Stimulated activated CD8-positive, alpha-beta memory T cell treated with anti-CD3 and anti-CD28 coated beads, Interleukin-15, amount 100 ng/mL, for 4 hours (primary cell): Measurements from ENCODE around the gene TREML2.
"Not testable (repeated sequence)": the region's sequence is repeated elsewhere in the genome, so short reads cannot be mapped to it uniquely, and the experiment has no call there.

Experiments used
- DNase-seq, 2 donors: peaks; one replicate each; pipeline ENCODE4 v3.0.0-alpha.2; 2020; ENCODE audit warnings: low read depth in 2 of 2

The TREML2 gene

DNA sequence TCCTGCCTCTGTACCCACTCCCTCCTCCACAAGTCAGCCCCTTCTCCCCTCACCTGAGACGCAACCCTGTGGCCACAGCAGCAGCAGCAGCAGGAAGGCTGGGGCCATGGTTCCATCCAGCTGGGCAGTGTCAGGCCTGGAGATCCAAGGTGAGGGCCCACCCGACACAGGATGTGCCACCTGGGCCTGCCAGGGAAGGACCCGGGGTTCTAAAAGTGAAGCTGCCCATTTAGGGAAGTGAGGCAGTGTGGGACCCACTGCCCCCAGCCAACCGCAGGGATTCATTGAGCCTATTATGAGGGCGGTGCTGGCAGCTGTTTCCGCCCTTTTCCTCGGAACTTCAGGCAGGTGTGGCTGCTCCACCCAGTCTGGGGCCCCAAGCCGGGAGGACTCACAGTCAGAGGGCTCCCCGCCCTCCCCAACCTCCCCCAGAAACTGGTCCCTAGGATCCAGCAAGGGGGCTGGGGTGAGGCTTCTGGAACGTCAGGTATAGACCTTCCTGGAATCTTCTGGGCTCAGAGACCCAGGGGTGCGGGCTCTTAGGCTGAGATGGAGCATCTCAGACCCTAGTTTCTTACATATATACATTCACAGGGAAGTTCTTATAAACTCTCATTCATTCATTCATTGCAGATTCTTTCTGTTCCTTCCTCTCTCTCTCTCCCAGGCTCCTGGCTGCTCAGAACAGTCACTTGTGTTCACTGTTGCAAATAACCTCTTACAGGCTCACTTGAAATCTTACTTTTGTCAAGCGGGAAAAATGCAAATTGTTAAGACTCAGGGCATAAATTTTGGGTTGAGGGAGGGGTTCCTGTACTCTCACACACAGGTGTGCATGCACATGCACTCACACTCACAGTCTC lies at the start of gene TREML2:
Gene TREML2, minus strand, starts transcription at position 249 of the 863 bp plus-strand sequence. Its CDS starts 141 bp downstream, at position 108.
- DNase-seq: no peak

DNA sequence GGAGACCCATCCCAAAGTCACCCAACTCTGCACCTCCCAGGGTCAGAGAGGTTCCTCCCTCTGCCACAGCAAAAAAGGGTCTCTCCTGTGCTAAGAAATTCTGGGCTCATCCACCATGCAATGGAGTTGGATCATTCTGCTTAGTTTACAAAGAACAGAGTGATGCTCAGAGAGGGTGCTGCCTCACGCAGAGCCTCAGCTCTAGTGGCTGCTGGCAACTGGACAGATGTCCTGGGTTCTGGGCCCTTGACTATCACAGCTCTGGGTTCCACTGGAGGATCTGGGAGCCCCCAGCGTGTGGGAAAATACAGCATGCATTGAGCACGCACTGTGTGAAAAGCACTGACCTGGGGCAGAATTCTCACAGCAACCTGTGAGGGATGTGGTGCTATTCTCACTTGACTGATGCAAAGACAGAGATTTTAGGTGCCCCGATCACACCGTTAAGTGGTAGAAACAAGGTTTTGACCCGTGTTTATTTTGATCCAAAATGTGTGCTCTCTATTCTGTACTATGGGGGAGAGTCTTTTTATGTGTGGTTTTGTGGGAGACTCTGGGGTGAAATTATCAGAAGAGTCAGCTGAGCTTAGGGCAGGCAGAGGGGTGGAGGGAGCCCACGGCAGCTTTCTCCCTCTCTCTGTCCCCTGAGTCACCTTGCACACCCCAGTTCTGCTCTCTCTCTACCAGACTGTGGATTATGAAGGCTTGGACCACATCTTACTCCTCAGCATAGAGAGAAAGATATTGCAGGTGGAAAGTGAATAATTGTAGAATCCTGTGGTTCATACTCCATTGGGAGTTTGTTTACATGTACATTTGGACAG lies 47.1 kb upstream of the TREML2 start:
- no peak for DNase-seq

- DNase-seq: no peak
Measured at GRCh38 chr6:41247288-41247865, 46.4 kb upstream of the TREML2 start.

DNA sequence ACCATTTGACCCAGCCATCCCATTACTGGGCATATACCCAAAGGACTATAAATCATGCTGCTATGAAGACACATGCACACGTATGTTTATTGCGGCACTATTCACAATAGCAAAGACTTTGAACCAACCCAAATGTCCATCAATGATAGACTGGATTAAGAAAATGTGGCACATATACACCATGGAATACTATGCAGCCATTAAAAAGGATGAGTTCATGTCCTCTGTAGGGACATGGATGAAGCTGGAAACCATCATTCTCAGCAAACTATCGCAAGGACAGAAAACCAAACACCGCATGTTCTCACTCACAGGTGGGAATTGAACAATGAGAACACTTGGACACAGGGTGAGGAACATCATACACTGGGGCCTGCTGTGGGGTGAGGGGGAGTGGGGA lies 45.6 kb upstream of the TREML2 start:
- not testable (repeated sequence) for DNase-seq

DNA sequence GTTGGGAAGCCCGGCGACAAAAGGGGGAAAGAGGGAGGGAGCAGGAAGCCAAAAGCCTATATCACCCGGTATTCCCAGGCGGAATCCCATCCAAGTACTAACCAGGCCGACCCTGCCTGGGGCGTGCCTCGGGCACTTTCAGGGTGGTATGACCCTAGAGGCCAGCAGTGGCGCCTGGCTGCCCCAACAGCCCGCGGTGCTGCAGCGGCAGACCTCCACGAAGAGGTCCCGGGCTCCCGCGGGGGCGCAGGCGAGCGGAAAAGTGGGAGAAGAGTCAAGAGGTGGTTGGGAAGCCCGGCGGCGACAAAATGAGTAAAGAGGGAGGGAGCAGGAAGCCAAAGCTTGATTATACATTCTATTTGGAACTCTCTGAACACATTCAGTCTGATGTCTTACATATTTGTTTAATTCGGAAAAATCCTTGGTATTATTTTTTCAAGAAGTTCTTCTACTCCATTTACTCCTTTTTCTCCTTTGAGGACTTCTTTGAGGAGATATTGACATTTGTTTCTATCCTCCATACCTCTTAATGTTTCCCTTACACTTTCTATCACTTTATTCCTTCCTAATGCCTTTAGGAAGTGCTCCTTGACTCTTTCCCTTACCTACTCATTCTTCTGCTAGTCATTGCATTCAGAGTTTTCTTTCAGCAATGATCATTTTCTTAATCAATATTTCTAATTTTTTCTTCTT lies 38.7 kb upstream of the TREML2 start:
- no peak for DNase-seq

DNA sequence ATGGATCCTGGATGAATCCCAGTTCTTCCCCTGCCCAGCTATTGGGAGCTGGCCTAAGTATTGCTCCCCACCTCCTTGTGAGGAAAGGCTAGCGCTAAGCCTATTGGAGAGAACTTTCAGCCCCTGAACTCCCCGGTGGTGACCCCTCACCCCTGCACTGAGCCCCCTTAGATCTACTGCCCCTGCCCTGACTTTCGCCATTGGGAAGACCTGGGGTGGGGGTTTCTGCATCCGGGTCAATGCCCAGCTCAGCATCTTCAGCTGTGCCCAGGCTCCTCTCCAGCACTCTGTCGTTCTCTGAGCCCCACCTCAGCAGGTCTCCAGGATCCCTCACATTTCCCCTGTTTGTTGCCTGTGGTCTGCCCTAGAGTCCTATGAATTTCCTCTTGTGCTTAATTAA lies 36.2 kb upstream of the TREML2 start:
- DNase-seq: no peak

DNA sequence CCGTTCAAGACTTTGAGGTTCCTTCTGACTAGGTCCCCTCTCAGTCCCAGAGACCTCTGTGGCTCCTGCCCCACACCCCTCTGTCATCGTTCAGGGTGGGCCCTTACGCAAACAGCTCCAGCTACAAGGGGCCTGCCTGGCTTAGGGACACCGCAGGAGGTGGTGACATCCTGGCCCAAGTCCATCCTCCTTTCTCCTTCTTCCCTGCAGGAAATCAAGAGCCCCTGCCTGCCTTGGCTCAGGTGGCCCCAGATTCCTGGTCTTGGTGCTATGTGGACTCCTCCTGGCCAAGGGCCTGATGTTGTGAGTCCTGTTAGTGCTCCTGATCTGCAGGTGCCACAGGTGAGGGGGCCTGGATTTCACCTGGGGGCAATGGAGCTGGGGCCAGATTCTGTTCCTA lies 35.3 kb upstream of the TREML2 start:
- no peak for DNase-seq

DNA sequence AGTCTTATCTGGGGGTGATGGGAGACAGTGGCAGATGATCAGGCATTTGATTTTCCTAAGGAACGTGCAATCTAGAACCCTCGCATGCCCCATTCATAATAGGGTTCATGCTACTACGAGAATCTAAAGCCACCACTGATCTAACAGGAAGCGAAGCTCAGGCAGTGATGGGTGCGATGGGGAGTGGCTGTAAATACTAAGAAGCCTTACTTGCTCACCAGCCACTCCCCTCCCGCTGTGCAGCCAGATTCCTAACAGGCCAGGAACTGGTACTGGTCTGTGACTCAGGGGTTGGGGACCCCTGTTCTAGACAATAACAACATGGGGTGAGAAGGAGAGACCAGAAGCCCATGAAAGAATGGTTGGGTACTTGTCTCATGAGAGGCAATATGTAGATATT lies 31.7 kb upstream of the TREML2 start:
- DNase-seq: no peak

DNA sequence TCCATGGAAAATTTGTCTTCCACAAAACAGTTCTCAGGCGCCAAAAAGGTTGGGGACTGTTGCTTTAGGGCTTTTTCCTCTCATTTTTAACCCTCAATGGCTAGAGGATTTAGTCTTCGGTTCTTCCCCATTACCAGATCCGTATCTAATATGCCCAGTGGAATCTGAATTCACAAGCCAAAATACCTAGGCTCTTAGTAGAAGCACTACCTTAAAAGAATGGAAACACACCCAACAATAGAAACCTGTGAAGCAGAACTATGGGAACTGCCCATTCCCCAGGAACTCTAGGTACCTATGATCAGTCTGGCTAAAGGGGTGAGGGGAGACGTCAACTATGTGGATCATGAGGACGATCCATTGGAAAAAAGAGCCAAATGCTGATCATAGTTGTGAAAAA lies 30.3 kb upstream of the TREML2 start:
- no peak for DNase-seq

GRCh38 chr6:41229721-41230120 lies 28.8 kb upstream of the TREML2 start:
- no peak for DNase-seq

DNA sequence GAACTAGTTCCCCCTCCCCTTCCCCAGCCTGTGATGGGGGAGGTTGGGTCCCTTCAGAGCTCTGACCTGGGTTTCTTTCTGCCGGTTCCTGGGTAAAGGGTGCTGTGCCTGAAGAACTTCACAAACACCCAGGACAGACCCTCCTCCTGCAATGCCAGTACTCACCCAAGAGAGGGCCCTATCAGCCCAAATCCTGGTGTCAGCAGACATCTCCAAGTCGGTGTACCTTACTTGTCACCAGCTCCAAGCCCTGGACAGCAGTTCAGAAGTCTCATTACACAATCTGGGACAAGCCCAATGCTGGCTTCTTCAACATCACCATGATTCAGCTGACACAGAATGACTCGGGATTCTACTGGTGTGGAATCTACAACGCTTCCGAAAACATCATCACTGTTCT lies 27.7 kb upstream of the TREML2 start:
- no peak for DNase-seq

- DNase-seq: no peak
Measured at GRCh38 chr6:41228096-41228495, 27.1 kb upstream of the TREML2 start, which contains the start of gene TREML4. Gene TREML4, plus strand, starts transcription at chr6:41228349. Its CDS starts 79 bp downstream, at chr6:41228428.

GRCh38 chr6:41226752-41227151 lies 25.8 kb upstream of the TREML2 start:
- no peak for DNase-seq

DNA sequence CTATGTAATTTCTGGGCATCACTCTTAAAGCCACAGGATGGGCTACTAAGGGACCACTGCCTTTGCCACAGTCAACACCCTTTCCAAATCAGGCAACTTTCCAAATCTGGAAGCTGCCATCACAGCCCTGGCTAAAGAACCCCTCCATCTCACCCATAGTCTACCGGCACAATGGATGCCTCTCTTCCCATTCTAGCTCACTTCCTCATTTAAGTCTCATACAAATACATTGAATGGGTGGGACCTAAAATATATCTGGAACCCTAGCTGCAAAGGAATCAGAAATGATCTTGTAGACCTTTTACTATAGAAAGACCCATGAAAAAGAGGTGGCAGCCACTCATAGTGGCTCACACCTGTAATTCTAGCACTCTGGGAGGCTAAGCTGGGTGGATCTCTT lies 23.9 kb upstream of the TREML2 start:
- DNase-seq: no peak

DNA sequence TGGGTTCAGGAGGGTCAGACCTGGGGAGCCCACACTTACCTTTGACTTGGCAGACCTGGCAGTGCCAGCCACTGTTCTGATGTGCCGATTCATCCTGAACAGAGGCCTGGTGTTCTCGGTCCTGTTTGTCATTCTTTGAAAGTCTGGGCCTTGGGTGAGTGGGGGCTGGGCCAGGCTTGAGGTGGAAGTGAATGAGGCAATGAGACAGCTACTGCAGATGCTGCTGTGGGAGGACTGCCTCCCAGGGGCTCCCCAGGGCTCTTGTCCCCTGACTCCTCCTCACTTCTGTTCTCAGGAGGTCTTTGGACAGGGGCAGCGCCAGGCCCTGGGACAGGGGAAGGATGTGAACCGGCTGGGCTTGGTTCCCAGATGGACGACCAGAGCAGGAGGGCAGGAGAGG lies 21.6 kb upstream of the TREML2 start:
- DNase-seq: no peak

DNA sequence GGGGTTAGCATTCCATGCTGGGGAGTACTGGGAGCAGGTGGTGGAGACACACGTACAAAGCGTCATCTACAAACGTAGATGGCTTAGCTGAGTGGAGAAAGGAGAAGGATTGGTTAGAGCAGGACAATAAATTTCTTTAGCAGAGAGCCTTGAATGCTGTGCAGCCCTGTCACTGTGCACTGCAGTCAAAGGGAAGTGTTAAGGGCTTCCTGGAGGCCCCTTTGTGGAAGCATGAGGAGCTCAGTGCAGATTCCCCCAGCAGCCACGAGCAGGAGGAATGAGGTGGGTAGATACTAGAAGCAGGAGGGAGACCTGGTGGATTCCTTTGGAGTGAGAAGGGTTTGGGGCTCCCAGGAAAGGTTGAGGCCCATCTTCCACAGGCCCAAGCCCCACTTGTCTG lies 21.1 kb upstream of the TREML2 start:
- no peak for DNase-seq

GRCh38 chr6:41216616-41217015 lies 15.7 kb upstream of the TREML2 start:
- DNase-seq: no peak

DNA sequence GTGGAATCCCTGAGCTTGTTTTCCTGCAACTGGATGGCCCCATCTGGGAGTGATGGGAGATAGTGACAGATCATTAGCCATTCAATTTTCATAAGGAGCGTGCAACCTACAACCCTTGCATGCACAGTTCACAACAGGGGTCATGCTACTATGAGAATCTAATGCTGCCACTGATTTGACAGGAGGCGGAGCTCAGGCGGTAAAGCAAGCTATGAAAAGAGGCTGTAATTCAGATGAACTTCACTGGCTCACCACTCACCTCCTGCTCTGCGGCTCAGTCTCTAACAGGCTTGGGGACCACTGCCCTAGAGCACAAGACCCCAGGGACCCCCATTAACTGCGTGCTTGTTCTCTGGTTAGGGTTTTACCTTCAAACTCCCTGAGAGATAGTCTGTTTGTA lies 14.8 kb upstream of the TREML2 start:
- DNase-seq: no peak

DNA sequence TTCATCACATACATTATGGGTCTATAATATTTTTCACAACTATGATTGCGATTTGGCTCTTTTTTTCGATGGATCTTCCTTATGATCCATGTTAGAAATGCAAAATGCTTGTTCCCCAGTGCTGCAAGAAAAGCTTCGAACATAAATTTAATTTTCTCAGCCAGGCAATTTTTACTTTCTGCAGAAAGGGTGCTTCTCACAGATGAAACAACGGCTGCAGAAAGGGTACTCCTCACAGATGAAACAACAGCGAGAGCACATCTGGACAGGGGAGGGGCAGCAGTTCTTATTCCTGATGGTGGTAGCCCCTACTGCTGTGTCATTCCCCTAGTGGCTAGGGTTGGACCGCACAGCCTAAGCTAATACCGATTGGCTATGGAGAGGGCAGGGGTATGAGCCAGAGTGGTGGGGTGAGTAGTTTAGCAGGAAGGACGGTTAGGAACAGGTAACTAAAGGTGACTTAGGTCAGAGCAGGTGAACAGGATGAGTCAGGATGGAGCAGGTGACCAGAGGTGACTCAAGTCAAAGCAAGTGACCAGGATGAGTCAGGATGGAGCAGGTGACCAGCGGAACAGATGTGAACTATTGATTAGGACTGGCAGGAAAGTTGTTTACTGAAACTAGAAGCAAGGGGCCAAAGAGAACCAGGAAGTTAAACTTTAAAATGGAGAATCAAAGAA lies 13.8 kb upstream of the TREML2 start:
- no peak for DNase-seq

DNA sequence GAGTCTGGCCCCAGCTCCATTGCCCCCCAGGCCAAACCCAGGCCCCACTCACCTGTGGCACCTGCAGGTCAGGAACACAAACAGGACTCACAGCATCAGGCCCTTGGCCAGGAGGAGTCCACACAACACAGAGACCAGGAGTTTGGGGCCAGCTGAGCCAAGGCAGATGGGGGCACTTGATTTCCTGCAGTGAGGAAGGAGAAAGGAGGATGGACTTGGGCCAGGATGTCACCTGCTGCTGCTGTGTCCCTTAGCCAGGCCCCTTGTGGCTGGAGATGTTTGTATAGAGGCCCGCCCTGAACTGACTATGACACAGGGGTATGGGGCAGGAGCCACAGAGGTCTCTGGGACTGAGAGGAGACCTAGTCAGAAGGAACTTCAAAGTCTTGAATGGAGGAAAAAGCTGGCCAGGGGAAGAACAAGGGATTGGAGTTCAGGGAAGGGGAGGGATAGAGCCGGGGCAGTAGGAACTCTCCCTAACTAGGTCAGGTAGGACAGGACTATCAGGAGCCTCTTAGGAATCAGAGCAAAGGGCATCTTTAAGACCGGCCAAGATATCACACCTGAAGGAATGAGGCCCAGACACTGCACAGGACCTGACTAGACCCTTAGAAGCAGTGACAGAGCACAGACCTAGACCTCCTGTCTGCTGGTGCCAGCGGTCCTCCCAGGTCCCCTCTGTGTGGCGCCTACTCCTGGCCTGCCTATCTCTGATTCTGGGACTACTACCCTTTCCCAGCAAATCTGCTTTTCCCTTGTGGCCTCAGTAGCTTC lies 8.8 kb upstream of the TREML2 start:
- no peak for DNase-seq
